HFFc6 (cell line): Measurements from ENCODE around the gene LRGUK. TPM values are rescaled to one million over a fixed set of nuclear protein-coding genes. Genes with fewer than 3 reads are reported as not detected.

Experiments
- DNase-seq: peaks from one replicate; pipeline ENCODE4 v3.0.0-alpha.2; 2018
- H3K27ac Mint-ChIP-seq: 2 replicates; pipeline ENCODE4 v1.8.0; 2020; ENCODE audit warnings: mild to moderate bottlenecking, mixed read lengths
- H3K27me3 Mint-ChIP-seq: 2 replicates; pipeline ENCODE4 v1.8.0; 2021; ENCODE audit warnings: mild to moderate bottlenecking, moderate library complexity, mixed read lengths; ENCODE audit not compliant: insufficient read depth
- H3K36me3 Mint-ChIP-seq: 2 replicates; pipeline ENCODE4 v1.8.0; 2021; ENCODE audit warnings: low read depth, mixed read lengths
- H3K4me1 Mint-ChIP-seq: 2 replicates; pipeline ENCODE4 v1.8.0; 2020; ENCODE audit warnings: low read depth, mixed read lengths
- H3K4me3 Mint-ChIP-seq: 2 replicates; pipeline ENCODE4 v1.8.0; 2020; ENCODE audit warnings: mild to moderate bottlenecking, moderate library complexity, mixed read lengths
- H3K9me3 Mint-ChIP-seq: 2 replicates; pipeline ENCODE4 v1.8.0; 2020; ENCODE audit warnings: mild to moderate bottlenecking, mixed read lengths
- CTCF ChIP-seq: fragments of 200-600 bp; sonication (generic); IDR thresholded peaks from 2 replicates; pipeline ENCODE4 v1.5.0; 2021; ENCODE audit warnings: antibody characterized with exemption, mild to moderate bottlenecking
- total RNA-seq, 6 experiments: library from RNA; stranded (reverse); fragmentation: NEBNext Ultra II Directional; extraction: Animal tissue kit (Norgen Biotek cat#: 25700); gene quantifications; 2 replicates in 1 of 6; 3 replicates in 5 of 6; pipeline ENCODE4 v1.2.3, GENCODE V29; 2021

Gene LRGUK
- total RNA-seq, 6 experiments from 2014 or later, result 0.07 to 0.32 (median 0.10) TPM; not detected in 3

DNA sequence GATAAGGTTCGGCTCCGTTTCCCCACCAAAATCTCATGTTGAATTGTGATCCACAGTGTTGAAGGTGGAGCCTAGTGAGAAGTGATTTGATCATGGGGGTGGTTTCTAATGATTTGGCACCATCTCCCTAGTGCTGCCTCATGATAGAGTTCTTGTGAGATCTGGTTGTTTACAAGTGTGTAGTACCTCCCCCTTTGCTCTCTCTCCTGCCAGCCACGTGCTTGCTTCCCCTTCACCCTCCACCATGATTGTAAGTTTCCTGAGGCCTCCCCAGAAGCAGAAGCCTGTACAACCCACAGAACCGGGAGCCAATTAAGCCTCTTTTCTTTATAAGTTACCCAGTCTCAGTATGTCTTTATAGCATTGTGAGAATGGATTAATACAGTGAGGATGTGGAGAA lies 12.1 kb upstream of the LRGUK start:
- TF ChIP-seq CTCF, result no peak
- H3K27ac Mint-ChIP-seq, result no peak overlapping the region
- H3K9me3 Mint-ChIP-seq, result no peaks in the 10 kb centered on the region
- H3K4me1 Mint-ChIP-seq, result peaks cover 2% of the 10 kb centered on the region
- no peaks in the 10 kb centered on the region for H3K36me3 Mint-ChIP-seq
- H3K27me3 Mint-ChIP-seq, result peaks cover 2% of the 10 kb centered on the region; the same call in 1 of the 2 replicates
- H3K4me3 Mint-ChIP-seq, result no peak overlapping the region
- no peak for DNase-seq

DNA sequence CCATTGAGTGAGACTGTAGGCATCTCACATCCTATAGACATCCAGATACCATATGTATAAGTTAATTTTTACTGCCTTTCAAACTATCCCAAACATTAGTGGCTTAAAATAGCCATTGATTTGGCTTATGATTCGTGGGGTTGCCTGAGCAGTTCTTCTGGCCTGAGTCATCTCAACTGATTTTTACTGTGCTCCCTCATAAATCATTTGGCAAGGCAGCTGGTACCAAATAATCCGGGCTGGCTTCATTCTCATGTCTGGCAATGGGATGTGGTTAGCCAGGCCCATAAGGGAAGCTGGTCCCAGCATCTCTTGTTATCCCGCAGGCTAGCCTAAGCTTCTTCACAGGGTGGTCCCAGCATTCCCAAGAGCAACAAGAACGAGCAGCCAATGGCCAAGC lies 6.7 kb upstream of the LRGUK start:
- Mint-ChIP-seq H3K4me3 (no peak overlapping the region), H3K36me3 (no peaks in the 10 kb centered on the region), H3K27me3 (peaks cover 3% of the 10 kb centered on the region), H3K4me1 (peaks cover 14% of the 10 kb centered on the region), H3K27ac (no peak overlapping the region), H3K9me3 (no peaks in the 10 kb centered on the region)
- peak; percentile 25 for DNase-seq
- no peak for TF ChIP-seq CTCF

DNA sequence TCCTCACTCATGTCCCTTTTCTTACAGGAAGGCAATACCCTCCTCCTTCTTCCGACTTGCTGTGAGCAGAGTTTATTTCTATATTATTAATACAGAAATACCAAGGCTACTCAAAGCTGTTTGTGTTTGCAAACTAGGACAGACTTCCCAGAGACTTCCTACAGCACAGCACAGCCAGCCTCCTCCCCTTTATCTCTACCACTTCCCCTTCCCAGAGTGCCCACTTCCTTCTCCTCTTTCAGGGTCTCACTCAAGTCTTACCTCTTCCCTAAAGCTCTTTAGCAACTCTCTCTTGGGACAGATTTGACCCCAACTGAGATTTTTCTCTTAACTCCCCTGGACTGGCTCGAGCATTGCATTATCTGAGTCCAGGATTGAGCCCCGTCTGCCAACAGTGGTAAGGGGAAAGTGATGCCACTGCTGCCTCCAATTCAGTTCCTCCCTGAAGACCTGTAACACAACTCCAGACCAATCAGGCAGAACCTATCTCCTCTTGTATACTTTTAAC lies 5.5 kb upstream of the LRGUK start:
- DNase-seq, result no peak
- H3K27ac Mint-ChIP-seq, result no peak overlapping the region
- H3K4me1 Mint-ChIP-seq, result peaks cover 14% of the 10 kb centered on the region
- no peak overlapping the region for H3K4me3 Mint-ChIP-seq
- no peaks in the 10 kb centered on the region for H3K9me3 Mint-ChIP-seq
- no peaks in the 10 kb centered on the region for H3K36me3 Mint-ChIP-seq
- H3K27me3 Mint-ChIP-seq, result peaks cover 3% of the 10 kb centered on the region
- TF ChIP-seq CTCF, result no peak

- no peaks in the 10 kb centered on the region for H3K9me3 Mint-ChIP-seq
- no peaks in the 10 kb centered on the region for H3K36me3 Mint-ChIP-seq
- TF ChIP-seq CTCF, result no peak
These were observed 4.2 kb upstream of the LRGUK start for GRCh38 chr7:134122980-134123379.

GRCh38 chr7:134126146-134126545 lies 994 bp upstream of the LRGUK start:
- Mint-ChIP-seq H3K27ac (no peak overlapping the region), H3K9me3 (no peaks in the 10 kb centered on the region), H3K4me1 (peaks cover 16% of the 10 kb centered on the region), H3K36me3 (no peaks in the 10 kb centered on the region), H3K27me3 (peaks cover 3% of the 10 kb centered on the region), H3K4me3 (no peak overlapping the region)
- TF ChIP-seq CTCF, result no peak
- DNase-seq, result no peak

More at GRCh38 chr7:134122980-134123379, 4.2 kb upstream of the LRGUK start:
- Mint-ChIP-seq H3K4me1 (peaks cover 26% of the 10 kb centered on the region), H3K4me3 (no peak overlapping the region), H3K27ac (no peak overlapping the region), H3K27me3 (peaks cover 3% of the 10 kb centered on the region)
- DNase-seq, result no peak

- Mint-ChIP-seq H3K27ac (no peak overlapping the region), H3K4me1 (peaks cover 15% of the 10 kb centered on the region), H3K9me3 (no peaks in the 10 kb centered on the region)
These were observed 559 bp upstream of the LRGUK start for GRCh38 chr7:134126596-134126965.

More at GRCh38 chr7:134126596-134126965, 559 bp upstream of the LRGUK start:
- no peak for DNase-seq
- H3K36me3 Mint-ChIP-seq, result no peaks in the 10 kb centered on the region
- TF ChIP-seq CTCF, result no peak
- H3K27me3 Mint-ChIP-seq, result peaks cover 3% of the 10 kb centered on the region
- peak overlapping the region; percentile 86; the same call in 1 of the 2 replicates for H3K4me3 Mint-ChIP-seq
